22Rv1 (cell line): ENCODE measurements around the gene RNF135.
"Not testable (repeated sequence)": the region's sequence is repeated elsewhere in the genome, so short reads cannot be mapped to it uniquely, and the experiment has no call there.

Experiments
- H3K27ac ChIP-seq: fragments of 450-650 bp; 2 replicates; pipeline ENCODE4 v1.5.1; 2017
- CTCF ChIP-seq: fragments of 450-650 bp; IDR thresholded peaks from 2 replicates; pipeline ENCODE4 v1.5.1; 2017; ENCODE audit warnings: mild to moderate bottlenecking
- ZFX ChIP-seq: fragments of 450-650 bp; IDR thresholded peaks from 2 replicates; pipeline ENCODE4 v1.6.1; 2017; ENCODE audit warnings: antibody characterized with exemption, borderline replicate concordance

RNF135 gene

GRCh38 chr17:30928584-30928983, 42.3 kb upstream of the RNF135 start:
- no peak overlapping the region for H3K27ac ChIP-seq
- TF ChIP-seq CTCF (no peak), ZFX (no peak)

GRCh38 chr17:30929081-30929633, 41.7 kb upstream of the RNF135 start:
- TF ChIP-seq CTCF (no peak), ZFX (no peak)

GRCh38 chr17:30929861-30930260, 41.0 kb upstream of the RNF135 start:
- not testable (repeated sequence) for H3K27ac ChIP-seq

More at GRCh38 chr17:30929081-30929633, 41.7 kb upstream of the RNF135 start:
- H3K27ac ChIP-seq, result no peak overlapping the region

GRCh38 chr17:30930495-30930894, 40.3 kb upstream of the RNF135 start:
- H3K27ac ChIP-seq, result no peak overlapping the region
- TF ChIP-seq CTCF (no peak), ZFX (no peak)

- H3K27ac ChIP-seq, result not testable (repeated sequence)
Measured at GRCh38 chr17:30931582-30931981, 39.3 kb upstream of the RNF135 start.

- no peak overlapping the region for H3K27ac ChIP-seq
- no peak for TF ChIP-seq ZFX
- no peak for TF ChIP-seq CTCF
Measured at GRCh38 chr17:30933966-30934365, 36.9 kb upstream of the RNF135 start.

GRCh38 chr17:30939051-30939689, 31.7 kb upstream of the RNF135 start:
- no peak for TF ChIP-seq CTCF
- TF ChIP-seq ZFX, result no peak
- H3K27ac ChIP-seq, result no peak overlapping the region

- TF ChIP-seq ZFX (no peak), CTCF (no peak)
- no peak overlapping the region for H3K27ac ChIP-seq
Measured at GRCh38 chr17:30942308-30943079, 28.3 kb upstream of the RNF135 start.
